ENCODE measurements around the gene CLIC5.

Gene CLIC5

DNA sequence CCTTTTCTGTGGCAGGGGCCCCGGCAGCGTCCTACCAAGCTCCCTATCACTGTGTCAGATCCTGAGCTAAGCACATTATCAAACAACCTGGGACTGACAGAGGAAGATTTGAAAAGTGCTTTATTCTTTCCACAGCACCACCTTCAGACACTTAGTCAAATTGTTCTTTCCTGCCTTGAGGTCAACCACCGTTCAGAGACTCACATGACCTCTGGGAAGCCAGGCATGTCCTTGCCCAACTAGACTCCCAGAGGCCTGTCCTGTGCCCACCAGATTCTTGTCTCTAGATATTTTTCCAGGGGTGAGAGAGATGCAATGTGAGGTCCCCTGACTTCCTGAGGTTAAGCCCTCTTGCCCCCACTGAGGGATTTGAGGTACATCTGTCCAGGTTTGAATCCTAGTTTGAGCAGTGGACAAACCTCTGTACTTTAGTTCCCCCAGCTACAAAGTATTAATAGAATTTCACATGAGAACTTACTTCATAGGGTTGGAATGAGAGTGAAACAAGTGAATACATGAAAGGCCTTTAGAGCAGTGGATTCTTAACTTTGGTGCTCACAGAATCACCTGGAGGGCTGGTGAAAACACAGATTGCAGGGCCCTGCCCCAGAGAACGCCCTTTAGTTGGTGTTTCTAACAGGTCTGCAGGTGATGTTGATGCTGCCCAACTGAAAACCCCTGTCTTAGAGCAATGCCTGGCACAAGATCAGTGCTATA lies 179.8 kb downstream of the CLIC5 start:
- DNase-seq, result no peak

DNA sequence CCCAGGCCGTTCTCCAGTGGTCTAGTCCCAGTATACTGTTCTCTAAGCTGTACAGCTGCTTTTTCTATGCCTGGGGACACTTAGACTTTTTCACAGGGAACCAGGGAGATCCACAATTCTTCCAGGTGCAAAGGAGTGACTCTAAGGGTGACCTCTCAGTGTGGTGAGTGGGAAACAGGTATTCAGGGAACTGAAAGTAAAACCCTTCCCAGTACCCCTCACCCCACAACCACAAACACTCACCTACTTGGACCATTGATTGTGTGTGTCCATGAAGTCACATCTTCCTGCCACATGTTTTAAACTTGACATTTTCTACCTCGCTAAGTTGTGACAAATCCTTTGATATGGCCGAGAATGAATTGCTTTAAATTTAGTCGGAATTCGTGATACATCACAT lies 183.6 kb downstream of the CLIC5 start:
- no peak for DNase-seq

Measured in hematopoietic multipotent progenitor cell treated with erythropoietin and hydrocortisone succinate and interleukin-3 and kit ligand, for 8 days (in vitro differentiated cells).